ENCODE measurements around the gene NUTM1.
"Not testable (repeated sequence)": the region's sequence is repeated elsewhere in the genome, so short reads cannot be mapped to it uniquely, and the experiment has no call there.

The NUTM1 gene

DNA sequence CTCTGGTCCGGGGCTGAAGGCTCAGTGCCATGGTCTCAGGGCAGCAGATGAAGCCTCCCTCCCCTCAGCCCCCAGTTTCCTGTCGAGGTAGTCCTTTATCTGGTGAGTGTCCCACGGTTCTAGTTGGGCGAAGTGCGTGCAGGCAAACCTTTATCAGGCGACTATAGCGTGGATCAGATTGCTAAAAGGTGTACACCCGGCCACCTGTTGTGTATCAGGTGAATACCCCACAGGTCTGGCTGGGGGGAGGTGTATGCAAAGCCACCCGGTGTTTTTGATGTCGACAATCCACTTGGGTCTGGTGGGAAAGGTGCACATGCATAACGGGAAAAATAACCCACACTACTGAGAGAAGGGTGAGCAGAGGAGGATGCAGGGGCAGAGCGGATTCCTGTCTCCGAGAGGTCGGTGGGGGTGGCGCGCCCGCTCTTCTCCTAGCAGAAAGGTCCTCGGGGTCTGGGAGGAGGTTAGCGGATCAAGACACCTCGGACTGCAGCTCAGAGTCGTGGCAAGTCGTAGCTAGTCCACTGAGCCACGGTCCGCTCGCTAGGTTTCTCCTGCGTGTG, 6.0 kb upstream of the NUTM1 start:
- peak overlapping the region; percentile 66 for H3K27ac ChIP-seq
- no peak for DNase-seq (ENCODE audit: low read depth, low spot score)

DNA sequence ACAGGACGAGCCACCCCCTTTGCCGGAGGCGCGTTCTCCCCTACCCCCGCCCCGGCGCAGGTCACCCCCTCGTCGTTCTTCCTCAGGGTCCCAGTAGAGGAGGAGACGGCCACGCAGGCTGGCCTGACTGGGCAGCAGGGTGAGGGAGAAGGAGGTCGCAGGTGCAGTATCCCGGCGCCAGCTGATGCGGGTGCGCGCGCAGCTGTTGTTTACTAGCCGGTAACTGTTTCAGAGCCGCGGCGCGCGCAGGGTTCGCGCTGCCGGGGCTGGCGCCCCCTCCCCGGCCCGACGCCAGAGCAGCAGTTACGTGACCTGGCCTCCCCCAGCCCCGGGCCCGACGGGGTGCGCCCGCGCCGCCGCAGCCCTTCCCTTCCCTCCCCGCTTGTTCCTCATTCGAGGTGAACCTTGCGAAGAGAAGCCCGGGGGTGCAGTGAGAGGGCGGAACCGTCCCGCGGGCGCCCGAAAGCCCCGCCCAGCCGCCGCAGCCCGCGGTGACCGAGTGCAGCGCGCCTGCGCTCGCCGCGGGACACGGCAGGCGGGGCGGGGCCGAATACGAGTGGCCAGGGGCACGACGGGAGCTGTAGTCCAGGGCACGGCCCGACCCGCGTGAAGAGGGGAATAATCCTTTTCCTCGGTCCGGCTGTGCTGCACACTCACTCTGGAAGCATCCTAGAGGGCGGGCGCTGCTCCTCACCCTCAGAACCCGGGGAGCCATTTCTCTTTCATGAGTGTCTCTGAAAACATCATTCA, 5.4 kb upstream of the NUTM1 start, which contains the start of gene SLC12A6:
Gene SLC12A6 (minus strand): TSS at position 225 of the 750 bp plus-strand sequence. CDS start 1,101 bp downstream, outside the sequence.
- peak within 1 kb of the TSS; percentile 66 for H3K27ac ChIP-seq
- peak; percentile 61 for DNase-seq (ENCODE audit: low read depth, low spot score)

DNA sequence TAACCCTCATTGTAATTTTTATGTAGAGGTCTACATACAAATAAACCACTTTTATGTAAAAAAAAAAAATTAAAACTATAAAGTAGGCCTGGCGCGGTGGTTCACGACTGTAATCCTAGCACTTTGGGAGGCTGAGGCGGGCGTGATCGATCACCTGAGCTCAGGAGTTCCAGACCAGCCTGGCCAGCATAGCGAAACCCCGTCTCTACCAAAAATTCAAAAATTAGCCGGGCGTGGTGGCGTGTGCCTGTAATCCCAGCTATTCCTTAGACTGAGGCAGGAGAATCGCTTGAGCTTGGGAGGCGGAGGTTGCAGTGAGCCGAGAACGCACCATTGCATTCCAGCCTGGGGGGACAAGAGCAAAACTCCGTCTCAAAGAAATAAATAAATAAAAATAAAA, 4.8 kb upstream of the NUTM1 start:
- peak overlapping the region; percentile 66 for H3K27ac ChIP-seq
- DNase-seq (ENCODE audit: low read depth, low spot score) = no peak

DNA sequence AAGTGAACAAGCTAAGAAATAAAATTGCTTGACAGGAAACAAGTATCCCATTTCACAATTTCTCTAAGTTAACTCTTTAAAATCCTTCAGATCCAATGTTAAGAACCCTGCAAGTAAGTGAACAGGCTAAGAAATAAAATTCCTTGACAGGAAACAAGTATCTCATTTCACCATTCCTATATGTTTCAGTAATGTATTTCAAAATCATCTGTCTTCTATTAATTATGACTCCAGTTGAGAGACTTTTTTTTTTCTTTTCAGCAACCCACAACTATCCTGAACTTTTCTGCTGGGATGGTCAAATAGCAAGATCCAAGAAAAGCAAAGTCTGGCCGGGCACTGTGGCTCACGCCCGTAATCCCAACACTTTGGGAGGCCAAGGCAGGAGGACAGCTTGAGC, 3.2 kb upstream of the NUTM1 start:
- DNase-seq (ENCODE audit: low read depth, low spot score) = no peak
- H3K27ac ChIP-seq = peak overlapping the region; percentile 66

DNA sequence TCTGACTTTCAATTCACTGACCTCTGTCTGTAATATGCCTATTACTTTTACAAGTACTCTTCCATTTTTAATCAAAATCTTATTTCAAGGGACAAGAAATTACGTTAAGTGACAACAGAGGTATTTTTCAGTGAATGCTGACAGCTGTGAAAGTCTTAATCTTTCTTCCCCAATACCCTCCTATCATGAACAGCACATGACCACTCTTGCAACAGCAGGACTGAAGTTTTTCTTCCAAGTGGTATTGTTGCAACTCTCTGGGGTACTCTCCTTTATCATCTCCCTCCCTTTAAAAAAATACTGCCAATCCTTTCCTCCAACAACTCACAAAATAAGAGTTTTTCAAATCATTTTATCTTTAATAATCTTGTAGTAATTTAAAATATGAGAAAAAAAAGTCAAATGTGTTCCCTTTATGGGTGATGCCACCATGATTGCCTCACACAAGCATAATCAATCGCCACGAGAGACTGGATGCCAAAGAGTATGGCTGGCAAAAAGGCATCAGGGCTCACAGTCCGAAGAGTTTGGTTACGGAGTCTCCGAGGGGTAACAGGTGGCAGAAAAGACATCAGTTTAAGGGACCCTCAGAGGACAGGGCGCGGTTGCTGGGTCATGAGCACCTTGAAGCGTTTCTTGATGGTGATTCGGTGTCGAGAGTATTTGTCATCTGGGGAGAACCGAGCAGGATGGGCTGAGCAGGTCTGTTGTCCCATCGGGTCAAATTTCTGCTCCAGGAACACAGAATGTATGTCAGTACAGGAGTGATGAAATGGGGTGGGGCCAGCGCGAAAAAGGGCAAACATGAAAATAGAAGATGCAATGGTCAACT, 1.5 kb upstream of the NUTM1 start:
- H3K27ac ChIP-seq = peak overlapping the region; percentile 93
- DNase-seq (ENCODE audit: low read depth, low spot score) = no peak

DNA sequence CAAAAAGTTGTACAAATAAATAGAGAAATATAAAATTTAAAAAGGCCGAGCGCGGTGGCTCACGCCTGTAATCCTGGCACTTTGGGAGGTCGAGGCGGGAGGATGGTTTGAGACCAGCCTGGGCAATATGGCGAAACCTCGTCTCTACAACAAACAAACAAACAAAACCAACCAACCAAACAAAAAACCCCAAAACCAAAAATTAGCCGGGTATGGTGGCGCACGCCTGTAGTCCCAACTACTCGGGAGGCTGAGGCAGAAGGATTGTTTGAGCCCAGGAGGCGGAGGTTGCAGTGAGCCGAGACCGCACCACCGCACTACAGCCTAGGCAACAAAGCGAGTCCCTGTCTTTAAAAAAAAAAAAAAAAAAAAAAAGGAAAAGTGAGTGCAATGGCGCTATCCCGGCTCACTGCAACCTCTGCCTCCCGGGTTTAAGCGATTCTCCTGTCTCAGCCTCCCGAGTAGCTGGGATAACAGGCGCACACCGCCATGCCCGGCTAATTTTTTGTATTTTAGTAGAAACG, 840 bp upstream of the NUTM1 start:
- peak overlapping the region; percentile 93 for H3K27ac ChIP-seq
- DNase-seq (ENCODE audit: low read depth, low spot score) = not testable (repeated sequence)

DNA sequence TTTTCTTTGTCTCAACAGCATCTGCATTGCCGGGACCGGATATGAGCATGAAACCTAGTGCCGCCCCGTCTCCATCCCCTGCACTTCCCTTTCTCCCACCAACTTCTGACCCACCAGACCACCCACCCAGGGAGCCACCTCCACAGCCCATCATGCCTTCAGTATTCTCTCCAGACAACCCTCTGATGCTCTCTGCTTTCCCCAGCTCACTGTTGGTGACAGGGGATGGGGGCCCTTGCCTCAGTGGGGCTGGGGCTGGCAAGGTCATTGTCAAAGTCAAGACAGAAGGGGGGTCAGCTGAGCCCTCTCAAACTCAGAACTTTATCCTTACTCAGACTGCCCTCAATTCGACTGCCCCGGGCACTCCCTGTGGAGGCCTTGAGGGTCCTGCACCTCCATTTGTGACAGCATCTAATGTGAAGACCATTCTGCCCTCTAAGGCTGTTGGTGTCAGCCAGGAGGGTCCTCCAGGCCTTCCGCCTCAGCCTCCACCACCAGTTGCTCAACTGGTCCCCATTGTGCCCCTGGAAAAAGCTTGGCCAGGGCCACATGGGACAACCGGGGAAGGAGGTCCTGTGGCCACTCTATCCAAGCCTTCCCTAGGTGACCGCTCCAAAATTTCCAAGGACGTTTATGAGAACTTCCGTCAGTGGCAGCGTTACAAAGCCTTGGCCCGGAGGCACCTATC, 5.0 kb downstream of the NUTM1 start:
- H3K27ac ChIP-seq = no peak overlapping the region
- DNase-seq (ENCODE audit: low read depth, low spot score) = no peak

DNA sequence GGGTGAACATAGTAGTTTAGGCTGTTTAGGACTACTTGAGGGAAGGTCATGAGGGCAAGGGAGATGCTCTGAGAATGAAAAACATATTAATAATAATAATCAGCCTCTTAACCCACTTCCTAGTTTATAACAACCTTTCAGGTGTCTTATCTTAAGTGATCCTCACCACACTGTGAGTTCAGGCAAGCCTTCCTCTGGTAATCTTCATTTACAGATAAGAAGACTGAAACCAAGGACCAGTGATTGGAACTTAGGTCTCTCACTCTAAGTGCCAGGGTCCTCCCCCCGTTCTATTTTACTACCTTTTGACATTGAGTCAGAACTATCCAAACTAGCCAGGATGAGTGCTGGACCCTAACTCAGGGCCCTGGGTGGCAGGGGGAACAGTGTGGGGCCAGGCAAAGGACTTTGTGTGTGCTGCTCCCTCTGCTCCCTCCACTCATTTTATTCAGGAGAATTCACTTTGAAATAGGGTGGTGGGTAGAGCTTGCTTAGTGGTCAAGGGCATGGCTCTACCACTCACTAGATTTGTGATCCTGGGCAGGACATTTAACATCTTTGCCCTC, 5.7 kb downstream of the NUTM1 start:
- DNase-seq (ENCODE audit: low read depth, low spot score) = no peak
- no peak overlapping the region for H3K27ac ChIP-seq

DNA sequence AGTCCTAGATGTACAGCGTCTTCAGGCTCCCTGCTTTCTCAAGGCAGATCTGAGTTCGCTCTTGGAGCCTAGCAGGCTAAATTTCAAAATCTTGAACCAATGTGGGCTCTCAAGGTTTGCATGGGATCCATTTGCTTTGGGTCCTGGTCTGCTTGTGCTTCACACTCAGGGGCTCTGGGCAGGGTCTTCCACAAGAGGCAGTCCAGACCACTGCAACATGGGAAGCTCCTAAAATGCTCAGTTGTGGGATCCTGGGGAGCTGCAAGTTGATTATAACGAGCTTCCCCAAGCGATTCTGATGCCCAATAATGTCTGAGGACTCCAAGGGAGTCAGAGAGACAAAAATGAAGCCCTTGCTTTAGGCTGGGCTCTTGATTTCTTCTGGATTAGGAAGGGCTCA, 6.7 kb downstream of the NUTM1 start:
- no peak for DNase-seq (ENCODE audit: low read depth, low spot score)
- H3K27ac ChIP-seq = no peak overlapping the region

DNA sequence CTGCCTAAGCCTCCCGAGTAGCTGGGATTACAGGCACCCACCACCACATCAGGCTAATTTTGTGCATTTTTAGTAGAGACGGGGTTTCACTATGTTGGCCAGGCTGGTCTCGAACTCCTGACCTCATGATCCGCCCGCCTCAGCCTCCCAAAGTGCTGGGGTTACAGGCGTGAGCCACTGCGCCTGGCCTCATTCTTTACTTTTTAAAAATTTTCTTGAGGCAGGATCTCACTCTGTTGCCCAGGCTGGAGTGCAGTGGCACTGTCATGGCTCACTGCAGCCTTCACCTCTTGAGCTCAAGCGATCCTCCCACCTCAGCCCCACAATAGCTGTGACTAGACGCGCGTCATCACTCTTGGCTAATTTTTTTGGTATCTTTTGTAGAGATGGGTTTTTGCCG, 9.9 kb downstream of the NUTM1 start:
- not testable (repeated sequence) for DNase-seq (ENCODE audit: low read depth, low spot score); H3K27ac ChIP-seq

DNA sequence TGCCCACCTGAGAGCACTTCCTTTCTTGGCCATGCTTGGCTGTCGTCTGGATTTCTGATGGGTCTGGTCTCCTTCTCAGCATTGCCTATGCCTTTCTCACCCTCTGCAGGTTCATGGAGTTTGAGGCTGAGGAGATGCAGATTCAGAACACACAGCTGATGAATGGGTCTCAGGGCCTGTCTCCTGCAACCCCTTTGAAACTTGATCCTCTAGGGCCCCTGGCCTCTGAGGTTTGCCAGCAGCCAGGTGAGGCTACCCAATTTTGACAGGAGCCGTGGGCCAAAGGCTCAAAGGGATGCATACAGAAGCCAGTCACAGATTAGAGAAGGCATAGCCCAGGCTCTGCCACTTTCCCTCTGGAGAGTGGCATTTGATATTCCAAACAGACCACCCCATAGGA, 10.5 kb downstream of the NUTM1 start:
- no peak overlapping the region for H3K27ac ChIP-seq
- DNase-seq (ENCODE audit: low read depth, low spot score) = no peak

DNA sequence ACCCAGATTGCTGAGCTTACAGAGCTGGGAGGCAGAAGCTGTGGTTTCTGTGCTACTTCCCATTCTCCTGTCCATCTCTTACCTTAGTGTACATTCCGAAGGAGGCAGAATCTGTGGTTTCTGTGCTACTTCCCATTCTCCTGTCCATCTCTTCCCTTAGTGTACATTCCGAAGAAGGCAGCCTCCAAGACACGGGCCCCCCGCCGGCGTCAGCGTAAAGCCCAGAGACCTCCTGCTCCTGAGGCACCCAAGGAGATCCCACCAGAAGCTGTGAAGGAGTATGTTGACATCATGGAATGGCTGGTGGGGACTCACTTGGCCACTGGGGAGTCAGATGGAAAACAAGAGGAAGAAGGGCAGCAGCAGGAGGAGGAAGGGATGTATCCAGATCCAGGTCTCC, 11.2 kb downstream of the NUTM1 start:
- no peak for DNase-seq (ENCODE audit: low read depth, low spot score)
- H3K27ac ChIP-seq = no peak overlapping the region

DNA sequence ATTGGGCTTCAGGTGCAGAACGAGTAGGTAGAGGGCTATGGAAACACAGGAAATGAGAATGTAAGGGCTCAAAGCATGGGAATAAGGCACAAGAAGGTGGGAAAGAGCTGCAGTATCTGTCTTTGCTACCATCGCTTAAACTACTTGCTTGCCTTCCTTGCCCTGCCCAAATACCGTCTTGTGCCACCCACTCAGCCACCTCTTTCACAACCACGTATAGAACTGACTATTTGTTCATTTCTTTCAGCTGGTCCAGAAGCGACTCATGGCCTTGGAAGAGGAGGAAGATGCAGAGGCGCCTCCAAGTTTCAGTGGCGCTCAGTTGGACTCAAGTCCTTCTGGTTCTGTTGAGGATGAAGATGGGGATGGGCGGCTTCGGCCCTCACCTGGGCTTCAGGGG, 12.1 kb downstream of the NUTM1 start:
- DNase-seq (ENCODE audit: low read depth, low spot score) = no peak

DNA sequence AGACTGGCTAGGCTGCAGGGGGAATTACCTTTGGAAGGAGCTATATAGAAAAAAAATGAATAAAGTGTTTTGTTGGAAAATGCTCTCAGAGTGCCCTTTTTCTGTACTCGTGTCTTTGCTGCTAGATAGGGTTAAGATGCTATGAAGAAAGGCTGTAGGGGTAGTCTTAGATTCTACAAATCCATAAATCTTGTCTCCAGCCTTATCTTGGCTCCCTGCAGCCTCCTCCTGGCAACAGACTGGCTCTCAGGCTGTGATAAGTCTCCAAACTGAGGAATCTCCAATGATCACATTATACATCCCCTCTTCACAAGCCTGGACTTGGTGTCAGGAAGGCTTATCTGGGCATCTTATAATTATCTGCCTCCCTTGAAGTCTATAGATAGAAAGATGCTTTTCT, 14.5 kb downstream of the NUTM1 start:
- no peak for DNase-seq (ENCODE audit: low read depth, low spot score)
- no peak overlapping the region for H3K27ac ChIP-seq

More for the DNA sequence above, 12.1 kb downstream of the NUTM1 start:
- H3K27ac ChIP-seq = no peak overlapping the region

DNA sequence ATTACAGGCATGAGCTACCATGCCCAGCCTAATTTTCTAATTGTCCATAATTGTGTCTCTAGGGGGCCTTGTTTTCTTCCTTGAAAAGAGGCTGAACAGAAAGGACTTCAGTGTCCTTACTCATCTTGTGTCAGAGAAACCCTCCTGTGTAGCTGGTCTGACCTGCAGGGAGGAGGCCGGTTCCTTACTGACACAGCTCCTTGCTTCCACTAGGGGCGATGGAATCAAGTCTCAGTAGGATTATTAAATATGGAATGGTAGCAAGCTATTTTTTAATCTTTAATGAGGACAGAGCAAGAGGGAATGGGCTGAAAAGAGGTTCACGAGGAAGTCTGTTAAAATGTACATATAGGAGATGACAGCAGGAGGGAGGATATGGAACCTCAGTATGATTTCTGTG, 15.3 kb downstream of the NUTM1 start:
- DNase-seq (ENCODE audit: low read depth, low spot score) = no peak
- H3K27ac ChIP-seq = no peak overlapping the region

DNA sequence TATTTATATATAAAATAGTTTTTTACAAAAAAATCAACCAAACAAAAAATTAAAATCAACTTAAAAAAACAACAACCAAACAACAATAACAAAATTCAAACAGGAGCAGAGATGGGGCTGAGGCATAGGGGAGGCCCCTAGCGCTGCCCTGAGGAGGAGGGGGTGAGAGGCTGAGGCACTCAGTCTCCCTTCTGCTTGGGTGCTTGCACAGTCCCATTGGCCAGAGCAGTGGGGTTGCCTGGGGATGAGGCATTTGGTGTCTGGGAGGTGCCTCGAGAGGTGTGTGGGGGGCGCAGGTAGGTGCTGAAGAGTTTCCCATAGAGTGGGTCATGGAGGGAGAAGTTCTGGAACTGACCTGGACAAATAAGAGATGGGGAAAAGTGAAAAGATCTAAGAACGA, 15.8 kb downstream of the NUTM1 start:
- no peak for DNase-seq (ENCODE audit: low read depth, low spot score)
- H3K27ac ChIP-seq = peak overlapping the region; percentile 50

DNA sequence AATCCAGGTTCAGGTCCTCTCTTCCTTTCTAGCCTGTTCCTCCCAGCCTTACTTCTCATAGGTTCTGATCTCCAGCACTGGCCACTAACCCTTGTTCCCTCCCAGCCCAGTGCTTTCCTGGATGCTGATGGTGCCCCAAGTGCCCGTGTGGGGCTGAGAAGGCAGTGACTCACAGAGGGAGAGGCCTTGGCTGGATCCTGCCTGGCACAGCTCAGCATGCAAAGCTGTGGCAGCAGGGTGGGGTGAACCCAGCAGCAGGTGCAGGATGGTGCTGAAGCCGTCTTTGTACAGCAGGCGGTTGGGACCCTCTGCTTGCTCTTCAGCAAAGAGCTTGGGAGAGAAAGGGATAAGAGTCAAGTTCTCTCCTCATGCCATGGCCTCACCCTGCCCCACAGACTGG, 16.3 kb downstream of the NUTM1 start:
- H3K27ac ChIP-seq = peak overlapping the region; percentile 50
- DNase-seq (ENCODE audit: low read depth, low spot score) = no peak

DNA sequence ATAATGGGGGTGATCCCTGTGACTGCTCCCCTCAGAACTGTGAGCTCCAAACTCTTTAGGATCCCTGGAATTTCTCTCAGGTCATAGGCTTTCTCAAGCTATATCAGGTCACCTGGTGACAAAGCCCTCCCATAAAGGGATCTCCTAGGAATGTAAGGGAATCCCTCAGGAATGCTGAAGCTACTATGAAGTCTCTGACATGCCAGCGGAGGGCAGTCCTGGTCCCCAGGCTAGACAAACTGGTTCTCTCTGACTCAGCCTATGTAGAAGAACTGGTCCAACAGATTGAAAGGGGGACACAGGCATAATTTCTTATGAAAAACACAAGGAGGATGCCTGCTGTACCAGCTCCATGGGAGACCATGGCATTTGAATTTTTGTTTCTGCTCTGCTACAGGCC, 17.2 kb downstream of the NUTM1 start:
- no peak for DNase-seq (ENCODE audit: low read depth, low spot score)
- H3K27ac ChIP-seq = peak overlapping the region; percentile 50

DNA sequence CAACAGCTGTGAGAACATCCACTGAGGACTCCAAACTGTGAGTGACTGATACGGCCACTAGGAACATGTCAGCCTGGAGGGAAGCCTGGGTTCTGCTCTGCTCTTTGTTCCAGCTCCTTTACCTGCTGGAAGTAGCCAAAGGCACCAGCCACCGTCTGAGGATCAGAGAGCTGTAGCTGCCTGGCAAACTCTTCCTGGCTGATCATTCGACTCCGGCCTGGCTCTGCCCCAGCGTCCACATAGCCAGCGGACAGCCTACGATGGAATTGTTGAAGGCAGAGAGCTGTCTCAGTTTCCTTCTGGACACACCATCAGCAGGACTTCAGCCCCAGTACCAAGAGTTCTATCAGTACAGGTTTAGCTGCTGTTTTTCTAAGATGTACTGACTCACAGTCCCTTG, 18.2 kb downstream of the NUTM1 start:
- no peak for DNase-seq (ENCODE audit: low read depth, low spot score)
- peak overlapping the region; percentile 50 for H3K27ac ChIP-seq

Data from epithelial cell of prostate (primary cell).